Umbilical cord (tissue), 2 donors: ENCODE measurements around the gene SYT7. TPM values are rescaled to one million over a fixed set of nuclear protein-coding genes. Genes with fewer than 3 reads are reported as not detected.

Source experiments
- DNase-seq: peaks from one replicate; pipeline ENCODE4 v3.0.0-alpha.2; 2015; ENCODE audit warnings: low spot score
- total RNA-seq: library from RNA; depleted of rRNA; stranded (reverse); fragments of >200 nt; gene quantifications from one replicate; pipeline ENCODE4 v1.2.3, GENCODE V29; 2014; ENCODE audit warnings: low replicate concordance; ENCODE audit not compliant: insufficient read depth

The SYT7 gene
- total RNA-seq, 1 donor from 2014 or later: 1.4 TPM

DNA sequence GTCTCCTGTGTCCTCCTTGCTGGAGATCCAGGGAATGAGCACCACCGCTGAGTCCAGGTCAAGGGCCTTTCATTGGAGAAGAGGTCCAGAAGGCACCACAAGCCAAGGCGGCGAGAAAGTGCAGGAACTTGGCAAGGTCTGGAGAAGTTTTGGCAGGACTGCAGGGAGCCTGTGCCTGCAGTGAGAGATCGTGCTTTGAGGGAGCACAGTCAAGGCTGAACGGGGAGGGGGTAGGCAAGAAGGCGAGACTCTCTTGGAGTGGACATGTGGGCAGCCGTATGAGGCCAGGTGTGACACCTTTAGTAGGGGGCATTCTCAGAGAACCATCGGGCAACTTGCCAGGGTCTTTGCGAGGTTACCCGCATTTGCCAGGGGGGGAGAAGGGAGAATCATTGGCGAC lies 41.9 kb downstream of the SYT7 start:
- no peak for DNase-seq

GRCh38 chr11:61538636-61538961 lies 42.3 kb downstream of the SYT7 start:
- no peak for DNase-seq

- DNase-seq: no peak
Measured at GRCh38 chr11:61537326-61537725, 43.5 kb downstream of the SYT7 start.

DNA sequence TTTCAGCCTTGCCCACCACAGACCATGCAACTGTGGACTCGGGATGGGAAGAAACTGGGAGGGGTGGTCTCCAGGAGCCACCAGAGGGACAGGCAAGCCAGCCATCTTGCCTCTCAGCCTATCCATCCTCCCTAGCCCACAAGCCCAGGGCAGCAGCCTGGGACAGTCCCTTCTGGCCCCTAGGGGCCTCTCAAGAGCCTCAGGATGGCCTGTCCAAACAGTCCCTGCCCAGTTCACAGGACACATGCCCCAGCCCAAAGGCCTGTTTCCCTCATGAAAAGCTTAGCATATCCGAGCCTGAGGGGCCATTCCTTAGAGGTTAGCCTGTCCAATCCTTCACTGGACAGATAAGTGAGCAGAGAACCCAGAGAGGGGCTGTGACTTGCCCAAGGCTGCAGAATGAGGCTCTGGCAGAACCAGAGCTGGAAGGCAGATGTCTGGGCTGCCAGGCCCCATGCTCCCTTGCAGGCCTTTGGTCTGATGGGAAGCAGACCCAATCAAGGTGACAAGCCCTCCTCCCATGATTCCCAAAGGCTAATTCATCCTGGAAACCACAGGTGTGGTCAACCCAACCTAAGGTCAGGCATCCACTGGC lies 44.1 kb downstream of the SYT7 start:
- DNase-seq: no peak

- DNase-seq: no peak
Measured at GRCh38 chr11:61535998-61536675, 44.7 kb downstream of the SYT7 start.

GRCh38 chr11:61534933-61535839 lies 45.7 kb downstream of the SYT7 start:
- no peak for DNase-seq

DNA sequence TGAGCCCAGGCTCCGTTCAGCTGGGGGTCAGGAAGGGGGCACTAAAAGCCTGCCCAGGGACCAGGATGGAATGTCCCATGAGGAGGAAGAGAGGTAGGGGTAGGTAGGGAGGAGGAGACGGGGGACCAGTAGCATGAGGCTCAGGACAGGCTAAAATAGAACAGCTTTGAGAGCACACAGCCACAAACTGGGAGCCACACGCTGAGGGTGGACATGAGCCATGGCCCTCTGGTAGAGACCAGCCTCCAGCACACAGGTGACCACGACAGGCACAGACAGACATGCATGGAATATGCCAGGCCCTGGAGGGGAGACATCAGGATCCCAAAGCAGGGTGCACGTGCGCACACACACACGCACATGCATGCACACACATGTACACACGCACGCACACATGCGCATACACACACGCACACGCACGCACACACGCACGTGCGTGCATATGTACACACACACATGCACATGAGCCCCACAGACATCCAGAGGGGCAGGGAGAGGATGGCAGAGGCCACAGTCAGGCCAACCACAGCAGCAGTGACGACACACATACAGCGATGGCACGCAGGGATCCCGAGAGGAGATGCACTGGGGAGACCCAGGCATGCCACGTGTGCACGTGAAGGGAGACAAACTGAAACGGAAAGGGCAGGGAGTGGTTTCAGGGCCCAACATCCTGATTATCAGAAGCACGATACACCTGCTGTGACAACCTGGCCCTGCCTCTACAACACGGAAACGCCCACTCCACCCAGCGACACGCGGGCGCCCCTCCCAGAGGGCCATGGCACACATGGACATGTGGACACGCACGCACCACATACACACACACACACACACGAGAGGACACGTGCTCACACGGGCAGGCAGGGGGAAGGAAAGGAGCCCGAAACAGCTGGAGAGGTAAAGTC lies 46.6 kb downstream of the SYT7 start:
- DNase-seq: no peak

DNA sequence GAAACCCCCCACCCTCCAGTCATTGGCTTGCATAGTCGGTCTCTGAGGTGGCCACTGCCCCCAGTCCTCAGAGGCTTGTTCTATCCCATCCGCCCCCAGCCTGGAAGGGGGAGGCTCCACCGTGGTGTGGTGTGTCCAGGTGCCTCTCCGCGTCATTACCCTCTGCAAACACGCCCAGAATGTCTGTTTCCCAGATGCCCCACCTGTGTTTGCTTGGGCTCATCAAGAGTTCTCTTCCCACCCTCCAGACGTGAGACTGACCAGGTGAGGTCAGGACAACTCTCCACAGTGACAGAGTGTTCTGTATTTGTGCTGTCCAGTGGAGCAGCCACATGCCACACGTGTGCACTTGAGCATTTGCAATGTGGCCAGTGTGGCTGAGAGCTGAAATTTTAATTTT lies 47.5 kb downstream of the SYT7 start:
- no peak for DNase-seq

- DNase-seq: no peak
Measured at GRCh38 chr11:61533039-61533375, 47.9 kb downstream of the SYT7 start.

DNA sequence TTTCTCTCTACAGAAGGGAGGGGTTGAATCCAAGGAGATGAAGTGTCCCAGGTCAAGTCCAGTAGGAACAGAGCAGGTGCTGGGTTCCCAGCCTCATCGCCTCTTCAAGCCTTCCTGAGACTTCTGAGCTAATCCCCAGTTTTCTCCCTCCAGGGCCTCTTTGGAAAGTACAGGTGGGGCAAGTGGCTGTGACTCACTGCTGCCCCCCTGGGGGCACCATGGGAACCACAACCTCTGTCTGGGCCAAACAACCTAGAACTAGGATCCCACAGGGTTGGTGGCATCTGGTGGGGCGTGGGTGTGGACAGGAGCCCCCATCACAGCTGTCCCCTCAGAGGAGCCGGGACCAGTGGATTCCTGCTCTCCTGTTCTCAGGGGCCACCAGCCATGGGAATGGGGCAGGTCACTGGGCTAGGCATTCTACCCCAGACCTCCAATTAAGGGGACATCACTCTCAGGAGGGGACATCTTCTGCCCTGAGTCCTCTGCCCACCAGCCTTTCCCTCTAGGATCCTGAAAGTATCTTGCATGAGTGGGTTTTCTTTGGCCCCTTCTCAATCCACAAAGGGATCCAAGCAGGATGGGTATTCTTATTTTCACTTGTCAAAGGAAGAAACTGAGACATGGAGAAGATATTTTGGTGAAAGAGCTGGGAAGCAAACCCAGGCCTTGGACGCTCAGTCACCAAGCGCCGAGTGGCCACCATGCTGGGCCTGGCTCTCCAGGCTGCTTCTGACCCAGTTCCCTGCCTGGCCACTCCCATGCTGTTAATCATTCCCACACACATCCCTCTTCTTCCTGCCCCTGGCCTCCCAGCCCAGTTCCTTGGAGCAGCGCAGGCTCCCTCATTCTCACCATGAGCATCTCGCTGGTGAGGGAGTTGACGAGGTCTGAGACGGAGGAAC lies 48.5 kb downstream of the SYT7 start:
- DNase-seq: no peak

DNA sequence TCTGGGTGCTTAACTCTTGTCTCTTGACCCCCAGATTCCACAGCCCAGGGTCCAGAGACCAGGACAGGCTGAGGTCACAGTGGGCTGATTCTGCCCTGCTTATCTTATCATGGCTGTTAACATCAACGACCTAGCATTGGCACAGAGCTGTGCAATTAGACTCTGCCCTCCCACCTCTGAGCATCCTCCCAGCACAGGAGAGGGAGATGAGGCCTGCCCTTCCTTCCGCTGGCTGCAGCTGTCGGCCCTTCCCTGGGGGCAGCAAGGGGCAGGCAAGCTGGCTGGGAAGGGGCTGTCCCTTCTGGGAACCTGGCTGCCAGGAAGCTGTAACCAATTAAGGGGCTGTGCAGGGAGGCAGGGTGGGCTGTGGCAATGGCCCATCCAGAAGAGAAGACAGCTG lies 49.8 kb downstream of the SYT7 start:
- no peak for DNase-seq

DNA sequence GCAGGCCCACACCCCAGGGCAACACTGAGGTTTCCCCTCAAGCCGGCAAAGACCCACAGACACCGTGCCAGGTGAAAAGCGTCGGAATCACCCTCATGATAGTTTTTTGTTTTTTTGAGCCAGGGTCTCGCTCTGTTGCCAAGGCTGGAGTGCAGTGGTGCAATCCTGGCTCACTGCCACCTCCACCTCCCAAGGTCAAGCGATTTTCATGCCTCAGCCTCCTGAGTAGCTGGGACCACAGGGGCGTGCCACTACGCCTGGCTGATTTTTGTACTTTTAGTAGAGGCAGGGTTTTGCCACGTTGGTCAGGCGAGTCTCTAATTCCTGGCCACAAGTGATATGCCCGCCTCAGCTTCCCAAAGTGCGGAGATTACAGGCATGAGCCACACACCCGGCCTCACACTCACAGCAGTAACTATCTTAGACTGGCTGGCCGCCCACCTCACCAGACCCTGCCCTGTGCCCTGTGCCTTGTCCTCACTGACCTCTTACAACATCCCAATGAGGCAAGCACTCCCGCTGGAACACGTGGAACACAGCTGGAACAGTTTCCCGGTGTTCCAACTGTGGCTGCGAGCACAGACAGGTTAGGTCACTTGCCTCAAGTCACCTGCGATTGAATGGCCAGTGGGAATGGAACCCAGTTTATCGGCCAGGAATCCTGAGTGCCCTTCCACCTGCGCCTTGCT lies 51.2 kb downstream of the SYT7 start:
- no peak for DNase-seq

DNA sequence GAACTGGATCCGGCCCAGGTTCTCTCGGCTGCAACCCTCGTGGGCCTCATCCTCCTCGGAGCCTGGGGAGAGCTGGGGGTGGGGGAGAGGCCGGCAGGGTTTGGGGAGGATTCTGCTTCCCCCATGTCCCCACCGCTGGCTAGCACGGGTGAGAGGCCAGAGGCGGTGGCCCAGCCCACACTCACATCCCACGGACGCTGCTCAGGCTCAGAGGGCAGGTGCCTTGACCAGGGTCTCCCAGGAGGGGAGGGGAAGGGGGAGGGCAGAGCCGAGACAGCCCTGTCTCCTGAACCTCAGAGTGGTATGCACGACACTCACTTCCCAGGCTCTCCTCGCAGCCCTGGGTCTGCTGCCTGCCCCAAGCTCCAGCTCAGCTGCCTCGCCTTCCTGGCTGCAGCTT lies 52.8 kb downstream of the SYT7 start:
- DNase-seq: no peak

DNA sequence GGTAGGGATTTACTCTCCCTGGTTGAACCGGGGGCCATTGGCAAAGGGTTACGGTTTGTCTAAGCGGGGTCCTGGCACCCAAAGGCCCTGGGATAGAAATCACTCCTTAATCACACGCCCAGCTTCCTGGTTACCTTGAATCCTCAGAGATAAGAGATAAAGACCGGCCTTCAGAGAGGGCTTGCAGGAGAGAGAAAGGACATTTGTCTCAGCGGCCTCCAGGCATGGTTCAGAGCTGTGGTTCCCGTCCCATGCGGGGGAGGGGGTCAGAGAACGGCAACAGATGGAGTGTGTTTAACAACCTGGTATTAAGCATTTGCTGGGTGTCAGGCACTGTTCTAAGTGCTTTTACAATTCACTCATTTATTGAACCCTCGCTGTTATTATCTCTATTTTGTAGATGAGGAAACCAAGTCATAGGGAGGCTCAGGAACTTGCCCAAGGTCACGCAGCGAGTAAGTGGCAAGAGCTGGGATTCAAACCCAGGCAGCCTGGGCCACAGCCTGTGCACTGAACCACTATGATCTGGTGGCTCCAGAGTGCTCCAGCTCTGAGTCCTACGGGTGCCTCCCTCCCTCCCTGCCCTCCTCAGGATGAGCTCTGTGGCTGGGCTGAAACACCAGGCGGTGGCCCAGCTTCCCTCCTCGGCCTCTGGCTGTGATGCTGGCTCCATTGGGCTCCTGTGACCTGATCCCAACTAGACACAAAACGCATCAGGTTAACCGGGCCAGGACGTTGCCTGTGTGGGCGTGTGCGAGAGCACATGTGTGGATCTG lies 53.7 kb downstream of the SYT7 start:
- DNase-seq: no peak

DNA sequence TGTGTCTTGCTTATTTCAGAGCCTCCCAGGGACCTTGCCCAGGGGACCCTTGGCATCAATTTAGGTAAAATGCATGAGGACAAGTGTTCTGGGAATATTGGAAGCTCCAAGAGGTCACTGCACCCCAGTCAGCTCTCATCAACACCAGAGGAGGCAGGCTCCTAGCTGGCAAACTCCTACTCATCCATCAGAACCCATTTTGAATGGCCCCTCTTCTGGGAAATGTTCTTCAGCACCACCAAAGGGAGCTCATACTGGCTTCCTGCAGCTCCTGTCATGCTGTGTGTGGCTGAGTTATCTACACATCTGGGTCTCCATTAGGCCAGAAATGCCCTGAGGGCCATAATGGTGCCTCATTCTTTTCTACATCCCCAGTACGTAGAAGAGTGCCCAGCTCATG lies 54.6 kb downstream of the SYT7 start:
- DNase-seq: no peak

- DNase-seq: no peak
Measured at GRCh38 chr11:61524963-61525587, 55.8 kb downstream of the SYT7 start.

GRCh38 chr11:61524446-61524845 lies 56.4 kb downstream of the SYT7 start:
- no peak for DNase-seq

DNA sequence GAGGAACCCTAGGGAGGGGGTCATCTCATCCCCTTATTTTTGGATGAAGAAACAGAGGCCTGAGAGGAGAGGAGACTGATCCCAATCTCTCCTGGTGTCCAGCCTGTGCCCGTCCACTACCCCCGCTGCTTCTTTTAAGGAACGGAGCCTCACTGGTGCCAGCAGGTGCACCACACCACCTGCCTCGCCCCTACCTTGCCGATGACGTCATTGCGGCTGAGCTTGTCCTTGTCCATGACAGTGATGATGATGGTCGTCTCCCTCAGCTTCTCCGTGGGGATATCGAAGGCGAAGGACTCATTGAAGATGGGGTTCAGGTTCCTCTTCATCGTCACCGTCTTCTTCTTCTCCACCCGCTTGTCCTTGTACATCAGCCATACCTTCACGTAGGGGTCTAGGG lies 58.0 kb downstream of the SYT7 start:
- DNase-seq: no peak
